Left lung (tissue), 10 donors: Measurements from ENCODE around the gene ADAMTS15. TPM values are rescaled to one million over a fixed set of nuclear protein-coding genes. Genes with fewer than 3 reads are reported as not detected.

Source experiments
- ATAC-seq: fragments of 200-7000 bp; cut with Tn5 transposase; one replicate; pipeline ENCODE4 v1.9.1; 2020; ENCODE audit warnings: moderate library complexity
- DNase-seq, 4 donors: peaks; one replicate each; pipeline ENCODE4 v3.0.0-alpha.2; 2013 to 2020
- H3K27ac ChIP-seq, 2 donors: fragments of 200-600 bp; sonication (generic) in 1 of 2; one replicate each; pipeline versions ENCODE4 v1.5.0 to v1.8.0; 2020 to 2021
- H3K27me3 ChIP-seq, 2 donors: fragments of 200-600 bp; sonication (generic) in 1 of 2; one replicate each; pipeline versions ENCODE4 v1.5.0 to v1.8.0; 2020 to 2021
- H3K36me3 ChIP-seq, 2 donors: fragments of 200-600 bp; sonication (generic) in 1 of 2; one replicate each; pipeline versions ENCODE4 v1.5.0 to v1.8.0; 2020 to 2021
- H3K4me1 ChIP-seq, 2 donors: fragments of 200-600 bp; one replicate each; pipeline ENCODE4 v1.8.0; 2021
- H3K4me3 ChIP-seq, 2 donors: fragments of 200-600 bp; sonication (generic) in 1 of 2; one replicate each; pipeline versions ENCODE4 v1.5.0 to v1.8.0; 2020 to 2021; ENCODE audit warnings: mild to moderate bottlenecking in 1 of 2
- H3K9me3 ChIP-seq, 2 donors: fragments of 200-600 bp; sonication (generic) in 1 of 2; one replicate each; pipeline versions ENCODE4 v1.5.0 to v1.8.0; 2020 to 2021
- CTCF ChIP-seq, 2 donors: fragments of 200-600 bp; sonication (generic) in 1 of 2; IDR thresholded peaks; one replicate each; pipeline versions ENCODE4 v1.5.0 to v1.8.0; 2021; ENCODE audit warnings: antibody characterized with exemption in 2 of 2
- intact Hi-C, 2 donors: fragments of 100-400 bp; cut with DNase I; formaldehyde crosslinking; loops; one replicate each; pipeline versions ENCODE4 v1.11.2 to v1.14.2; 2022
- polyA plus RNA-seq, 6 donors: library from polyadenylated mRNA; unstranded; fragments of 120-200 nt; gene quantifications; one replicate each; pipeline ENCODE4 v1.2.1, GENCODE V29; 2013; ENCODE audit not compliant: insufficient read length in 6 of 6
- total RNA-seq, 2 donors: library from RNA; stranded (reverse); fragmentation: NEBNext Ultra II Directional; extraction: Animal tissue kit (Norgen Biotek cat#: 25700); gene quantifications; one replicate each; pipeline ENCODE4 v1.2.1, GENCODE V29; 2021
- donor health status: DM: no; HTN: yes; CAD: no.
- donor health status: DM: no; HTN: no; CAD: no.

The ADAMTS15 gene
- total and polyA plus RNA-seq, 8 donors: 11.8 to 49.6 (median 40.0) TPM

- no peak overlapping the region for H3K27ac ChIP-seq
Measured at GRCh38 chr11:130448039-130448415, 418 bp upstream of the ADAMTS15 start.

GRCh38 chr11:130449310-130449990 is 1.0 kb downstream of the ADAMTS15 start:
- Histone ChIP-seq H3K9me3 (no peaks in the 10 kb centered on the region), H3K36me3 (no peaks in the 10 kb centered on the region), H3K27me3 (peaks cover 15 to 54% of the 10 kb centered on the region in 2 donors), H3K4me3 (peak overlapping the region; percentile 45 to 80), H3K4me1 (peaks cover 0 to 9% of the 10 kb centered on the region in 2 donors), H3K27ac (peak overlapping the region; percentile 11 to 13)
- TF ChIP-seq CTCF (IDR thresholded peaks at IDR 0.05): no peak
- ATAC-seq: peak; percentile 19
- intact Hi-C loops: no loop called here
- no peak for DNase-seq

More at GRCh38 chr11:130448039-130448415, 418 bp upstream of the ADAMTS15 start:
- intact Hi-C loops: no loop called here
- H3K4me1 ChIP-seq: peaks cover 0 to 9% of the 10 kb centered on the region in 2 donors
- ATAC-seq: no peak
- peaks cover 15 to 54% of the 10 kb centered on the region in 2 donors for H3K27me3 ChIP-seq
- H3K9me3 ChIP-seq: no peaks in the 10 kb centered on the region
- no peak for DNase-seq
- no peaks in the 10 kb centered on the region for H3K36me3 ChIP-seq
- H3K4me3 ChIP-seq: peak overlapping the region in 1 of 2 donors; percentile 45
- no peak for TF ChIP-seq CTCF (IDR thresholded peaks at IDR 0.05)

- Histone ChIP-seq H3K36me3 (no peaks in the 10 kb centered on the region), H3K4me3 (peak overlapping the region; percentile 45 to 80), H3K27ac (peak overlapping the region in 1 of 2 donors; percentile 26), H3K4me1 (peaks cover 0 to 9% of the 10 kb centered on the region in 2 donors), H3K9me3 (no peaks in the 10 kb centered on the region), H3K27me3 (peaks cover 15 to 54% of the 10 kb centered on the region in 2 donors)
- ATAC-seq (peak; percentile 55), DNase-seq (peak in 3 of 4 donors; percentile 74 to 95 (median 87))
- TF ChIP-seq CTCF (IDR thresholded peaks at IDR 0.05): peak; percentile 37 to 41
- intact Hi-C loops: loop anchor here in 1 of 2 donors (10.0 kb wide), 1 partner anchor 215 kb away; no protein-coding TSS in a partner anchor
Measured at GRCh38 chr11:130449996-130450769, 1.7 kb downstream of the ADAMTS15 start.

- no peaks in the 10 kb centered on the region for H3K9me3 ChIP-seq
Measured at GRCh38 chr11:130451231-130452019, 3.0 kb downstream of the ADAMTS15 start.

More at GRCh38 chr11:130451231-130452019, 3.0 kb downstream of the ADAMTS15 start:
- Histone ChIP-seq H3K27ac (peak overlapping the region in 1 of 2 donors; percentile 26), H3K36me3 (no peaks in the 10 kb centered on the region), H3K4me1 (peaks cover 0 to 13% of the 10 kb centered on the region in 2 donors), H3K4me3 (peak overlapping the region; percentile 2 to 45), H3K27me3 (peaks cover 15 to 48% of the 10 kb centered on the region in 2 donors)
- DNase-seq: no peak
- no peak for TF ChIP-seq CTCF (IDR thresholded peaks at IDR 0.05)
- intact Hi-C loops: loop anchor here in 1 of 2 donors (10.0 kb wide), 1 partner anchor 213 kb away; no protein-coding TSS in a partner anchor
- no peak for ATAC-seq
